ENCODE data around the gene MAGEB17. TPM values are rescaled to one million over a fixed set of nuclear protein-coding genes. Genes with fewer than 3 reads are reported as not detected.
"Not testable (repeated sequence)": the region's sequence is repeated elsewhere in the genome, so short reads cannot be mapped to it uniquely, and the experiment has no call there.

MAGEB17 gene
- total RNA-seq, 1 donor from 2014 or later, result not detected

DNA sequence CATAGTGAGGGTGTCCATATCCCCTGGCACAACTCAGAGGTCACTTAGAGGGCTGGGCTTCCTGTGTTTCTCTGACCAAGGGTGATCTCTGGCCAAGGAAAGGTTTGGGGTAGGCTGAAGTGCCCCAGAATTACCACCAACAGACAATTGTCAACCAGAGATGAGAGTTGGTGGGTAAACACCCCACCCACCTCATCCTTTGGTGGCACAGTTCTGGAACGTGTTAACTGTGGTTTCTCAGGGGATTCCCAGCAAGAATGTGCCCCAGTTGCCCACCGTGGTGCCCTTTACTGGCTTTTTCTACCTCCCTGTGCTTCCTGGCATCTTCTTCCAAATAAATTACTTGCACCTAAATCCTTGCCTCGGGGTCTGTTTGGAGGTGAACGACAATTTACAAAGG, 26.8 kb upstream of the MAGEB17 start:
- FAIRE-seq (no peak), DNase-seq (ENCODE audit: low read depth) (no peak)
- Histone ChIP-seq H3K27me3 (ENCODE audit: control insufficient read depth, insufficient read depth, low read length) (no peaks in the 10 kb centered on the region), H3K36me3 (ENCODE audit: control insufficient read depth, insufficient read depth, low read length) (no peaks in the 10 kb centered on the region), H3K4me3 (ENCODE audit: low read depth, low read length) (no peak overlapping the region)
- TF ChIP-seq, protein P1, sequence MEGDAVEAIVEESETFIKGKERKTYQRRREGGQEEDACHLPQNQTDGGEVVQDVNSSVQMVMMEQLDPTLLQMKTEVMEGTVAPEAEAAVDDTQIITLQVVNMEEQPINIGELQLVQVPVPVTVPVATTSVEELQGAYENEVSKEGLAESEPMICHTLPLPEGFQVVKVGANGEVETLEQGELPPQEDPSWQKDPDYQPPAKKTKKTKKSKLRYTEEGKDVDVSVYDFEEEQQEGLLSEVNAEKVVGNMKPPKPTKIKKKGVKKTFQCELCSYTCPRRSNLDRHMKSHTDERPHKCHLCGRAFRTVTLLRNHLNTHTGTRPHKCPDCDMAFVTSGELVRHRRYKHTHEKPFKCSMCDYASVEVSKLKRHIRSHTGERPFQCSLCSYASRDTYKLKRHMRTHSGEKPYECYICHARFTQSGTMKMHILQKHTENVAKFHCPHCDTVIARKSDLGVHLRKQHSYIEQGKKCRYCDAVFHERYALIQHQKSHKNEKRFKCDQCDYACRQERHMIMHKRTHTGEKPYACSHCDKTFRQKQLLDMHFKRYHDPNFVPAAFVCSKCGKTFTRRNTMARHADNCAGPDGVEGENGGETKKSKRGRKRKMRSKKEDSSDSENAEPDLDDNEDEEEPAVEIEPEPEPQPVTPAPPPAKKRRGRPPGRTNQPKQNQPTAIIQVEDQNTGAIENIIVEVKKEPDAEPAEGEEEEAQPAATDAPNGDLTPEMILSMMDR (IDR thresholded peaks at IDR 0.05; ENCODE audit: insufficient read depth, low read length, severe bottlenecking), result no peak

DNA sequence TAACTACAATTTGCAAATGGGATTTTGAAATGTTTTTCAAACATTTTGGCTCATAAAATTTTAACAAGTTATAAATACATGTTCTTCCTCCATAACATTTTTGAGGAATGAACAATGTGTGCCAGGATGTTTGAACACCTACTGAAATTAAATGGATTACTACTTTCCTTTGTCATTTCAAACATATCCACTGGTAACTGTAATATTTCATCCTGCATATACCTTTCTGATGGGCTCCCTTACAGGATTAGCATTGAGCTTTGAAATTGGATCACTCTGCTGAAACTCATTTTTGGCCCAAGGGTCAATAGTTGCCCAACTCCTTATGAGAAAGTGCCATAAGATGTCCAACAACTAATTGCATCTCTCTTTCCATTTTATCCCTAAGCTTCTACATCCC, 26.3 kb upstream of the MAGEB17 start:
- TF ChIP-seq, protein P1 (IDR thresholded peaks at IDR 0.05; ENCODE audit: insufficient read depth, low read length, severe bottlenecking), result no peak
- H3K27me3 ChIP-seq (ENCODE audit: control insufficient read depth, insufficient read depth, low read length), result no peaks in the 10 kb centered on the region
- H3K36me3 ChIP-seq (ENCODE audit: control insufficient read depth, insufficient read depth, low read length), result no peaks in the 10 kb centered on the region
- H3K4me3 ChIP-seq (ENCODE audit: low read depth, low read length), result no peak overlapping the region
- DNase-seq (ENCODE audit: low read depth), result no peak
- no peak for FAIRE-seq

DNA sequence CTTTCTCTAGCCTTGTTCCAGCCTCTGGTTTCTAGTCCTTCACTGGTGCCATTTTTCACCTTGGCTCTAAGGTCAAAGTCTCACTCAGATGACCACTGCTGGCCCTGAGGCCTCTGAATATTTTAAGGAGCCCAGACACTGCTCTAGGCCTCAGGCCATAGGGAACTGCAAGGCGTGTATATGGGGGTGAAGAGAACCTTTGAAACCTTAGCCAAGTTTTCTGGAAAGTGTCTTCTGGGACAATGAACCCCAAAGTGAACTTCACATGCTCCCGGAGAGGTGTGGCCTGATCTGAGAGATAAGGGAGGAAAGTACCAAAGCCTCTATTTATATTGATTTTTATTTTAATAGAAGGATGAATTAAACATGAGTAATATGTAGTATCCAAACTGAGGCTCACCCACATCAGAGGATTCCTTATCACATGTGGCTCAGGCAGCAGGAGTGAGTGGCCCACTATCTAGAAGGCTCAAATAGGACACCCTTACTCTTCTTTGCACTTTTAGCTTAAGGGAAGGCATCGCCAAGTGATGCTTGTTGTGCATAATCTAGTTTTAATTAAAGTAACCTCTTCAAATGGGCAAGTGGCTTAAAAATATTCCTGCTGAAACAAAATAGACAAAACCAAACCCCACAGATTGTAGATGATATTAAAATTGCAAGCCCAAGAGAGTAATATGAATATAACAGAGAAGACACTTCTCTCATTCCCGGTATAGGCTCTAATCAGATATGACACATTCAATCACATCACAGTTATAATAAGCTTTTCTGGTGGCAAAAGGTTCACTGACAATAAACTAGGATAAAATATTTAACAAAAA, 25.6 kb upstream of the MAGEB17 start:
- FAIRE-seq (no peak), DNase-seq (ENCODE audit: low read depth) (no peak)
- H3K36me3 ChIP-seq (ENCODE audit: control insufficient read depth, insufficient read depth, low read length), result no peaks in the 10 kb centered on the region
- no peaks in the 10 kb centered on the region for H3K27me3 ChIP-seq (ENCODE audit: control insufficient read depth, insufficient read depth, low read length)
- no peak overlapping the region for H3K4me3 ChIP-seq (ENCODE audit: low read depth, low read length)
- TF ChIP-seq, protein P1 (IDR thresholded peaks at IDR 0.05; ENCODE audit: insufficient read depth, low read length, severe bottlenecking), result no peak

- FAIRE-seq (no peak), DNase-seq (ENCODE audit: low read depth) (no peak)
- TF ChIP-seq, protein P1 (IDR thresholded peaks at IDR 0.05; ENCODE audit: insufficient read depth, low read length, severe bottlenecking), result no peak
- Histone ChIP-seq H3K27me3 (ENCODE audit: control insufficient read depth, insufficient read depth, low read length) (no peaks in the 10 kb centered on the region), H3K4me3 (ENCODE audit: low read depth, low read length) (no peak overlapping the region), H3K36me3 (ENCODE audit: control insufficient read depth, insufficient read depth, low read length) (no peaks in the 10 kb centered on the region)
Measured at GRCh38 chrX:16142246-16142558, 25.1 kb upstream of the MAGEB17 start.

GRCh38 chrX:16143968-16144367, 23.3 kb upstream of the MAGEB17 start:
- Histone ChIP-seq H3K36me3 (ENCODE audit: control insufficient read depth, insufficient read depth, low read length) (no peaks in the 10 kb centered on the region), H3K27me3 (ENCODE audit: control insufficient read depth, insufficient read depth, low read length) (no peaks in the 10 kb centered on the region), H3K4me3 (ENCODE audit: low read depth, low read length) (no peak overlapping the region)
- FAIRE-seq (no peak), DNase-seq (ENCODE audit: low read depth) (no peak)
- TF ChIP-seq, protein P1 (IDR thresholded peaks at IDR 0.05; ENCODE audit: insufficient read depth, low read length, severe bottlenecking), result no peak

DNA sequence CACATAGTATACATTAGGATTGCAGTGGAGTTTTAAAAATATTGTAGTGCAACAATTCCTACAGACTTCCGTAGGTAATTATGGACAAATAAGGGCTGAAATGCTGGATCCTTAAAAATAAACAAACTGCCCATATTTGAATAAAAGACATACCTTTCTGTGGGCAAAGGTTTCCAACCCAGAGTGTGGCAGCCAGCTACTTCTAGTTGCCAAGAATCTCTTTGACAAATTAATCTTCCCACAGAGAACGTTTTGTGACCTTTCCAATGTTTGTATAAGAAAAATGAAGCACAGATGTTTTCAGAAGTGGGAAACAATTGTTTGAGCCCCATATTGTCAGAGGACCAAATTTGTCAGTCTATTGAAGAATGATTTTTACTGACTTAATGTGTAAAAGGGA, 22.9 kb upstream of the MAGEB17 start:
- H3K27me3 ChIP-seq (ENCODE audit: control insufficient read depth, insufficient read depth, low read length), result no peaks in the 10 kb centered on the region
- no peaks in the 10 kb centered on the region for H3K36me3 ChIP-seq (ENCODE audit: control insufficient read depth, insufficient read depth, low read length)
- H3K4me3 ChIP-seq (ENCODE audit: low read depth, low read length), result no peak overlapping the region
- TF ChIP-seq, protein P1 (IDR thresholded peaks at IDR 0.05; ENCODE audit: insufficient read depth, low read length, severe bottlenecking), result no peak
- DNase-seq (ENCODE audit: low read depth) (no peak), FAIRE-seq (no peak)

- not testable (repeated sequence) for FAIRE-seq; DNase-seq (ENCODE audit: low read depth); H3K27me3 ChIP-seq (ENCODE audit: control insufficient read depth, insufficient read depth, low read length); H3K36me3 ChIP-seq (ENCODE audit: control insufficient read depth, insufficient read depth, low read length); H3K4me3 ChIP-seq (ENCODE audit: low read depth, low read length)
Measured at GRCh38 chrX:16145093-16145492, 22.2 kb upstream of the MAGEB17 start.

Data from bronchial epithelial cell (primary cell).